Esophagus muscularis mucosa (tissue), 3 donors: Measurements from ENCODE around the gene RTF2.

Experiments
- CTCF ChIP-seq, 3 experiments: fragments of 200-600 bp in 2 of 3; fragments of 450-650 bp in 1 of 3; sonication (generic) in 2 of 3; IDR thresholded peaks; one replicate each; pipeline ENCODE4 v1.5.1; 2017 to 2019; ENCODE audit warnings: antibody characterized with exemption in 3 of 3, mild to moderate bottlenecking in 2 of 3, moderate library complexity in 1 of 3
- EP300 ChIP-seq: sonication (generic); formaldehyde crosslinking; IDR thresholded peaks from one replicate; pipeline ENCODE4 v1.6.1; 2017; ENCODE audit warnings: antibody characterized with exemption

- TF ChIP-seq CTCF (IDR thresholded peaks at IDR 0.05) (no peak), EP300 (no peak)
Measured at GRCh38 chr20:56540415-56540814, 72.0 kb downstream of the RTF2 start.
